NCI-H2029 (cell line): ENCODE data around the gene NOVA2.

ENCODE experiments used
- DNase-seq: peaks from one replicate; lab custom pipeline; 2025; lab: John Stamatoyannopoulos, UW

Gene NOVA2, protein sequence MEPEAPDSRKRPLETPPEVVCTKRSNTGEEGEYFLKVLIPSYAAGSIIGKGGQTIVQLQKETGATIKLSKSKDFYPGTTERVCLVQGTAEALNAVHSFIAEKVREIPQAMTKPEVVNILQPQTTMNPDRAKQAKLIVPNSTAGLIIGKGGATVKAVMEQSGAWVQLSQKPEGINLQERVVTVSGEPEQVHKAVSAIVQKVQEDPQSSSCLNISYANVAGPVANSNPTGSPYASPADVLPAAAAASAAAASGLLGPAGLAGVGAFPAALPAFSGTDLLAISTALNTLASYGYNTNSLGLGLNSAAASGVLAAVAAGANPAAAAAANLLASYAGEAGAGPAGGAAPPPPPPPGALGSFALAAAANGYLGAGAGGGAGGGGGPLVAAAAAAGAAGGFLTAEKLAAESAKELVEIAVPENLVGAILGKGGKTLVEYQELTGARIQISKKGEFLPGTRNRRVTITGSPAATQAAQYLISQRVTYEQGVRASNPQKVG

DNA sequence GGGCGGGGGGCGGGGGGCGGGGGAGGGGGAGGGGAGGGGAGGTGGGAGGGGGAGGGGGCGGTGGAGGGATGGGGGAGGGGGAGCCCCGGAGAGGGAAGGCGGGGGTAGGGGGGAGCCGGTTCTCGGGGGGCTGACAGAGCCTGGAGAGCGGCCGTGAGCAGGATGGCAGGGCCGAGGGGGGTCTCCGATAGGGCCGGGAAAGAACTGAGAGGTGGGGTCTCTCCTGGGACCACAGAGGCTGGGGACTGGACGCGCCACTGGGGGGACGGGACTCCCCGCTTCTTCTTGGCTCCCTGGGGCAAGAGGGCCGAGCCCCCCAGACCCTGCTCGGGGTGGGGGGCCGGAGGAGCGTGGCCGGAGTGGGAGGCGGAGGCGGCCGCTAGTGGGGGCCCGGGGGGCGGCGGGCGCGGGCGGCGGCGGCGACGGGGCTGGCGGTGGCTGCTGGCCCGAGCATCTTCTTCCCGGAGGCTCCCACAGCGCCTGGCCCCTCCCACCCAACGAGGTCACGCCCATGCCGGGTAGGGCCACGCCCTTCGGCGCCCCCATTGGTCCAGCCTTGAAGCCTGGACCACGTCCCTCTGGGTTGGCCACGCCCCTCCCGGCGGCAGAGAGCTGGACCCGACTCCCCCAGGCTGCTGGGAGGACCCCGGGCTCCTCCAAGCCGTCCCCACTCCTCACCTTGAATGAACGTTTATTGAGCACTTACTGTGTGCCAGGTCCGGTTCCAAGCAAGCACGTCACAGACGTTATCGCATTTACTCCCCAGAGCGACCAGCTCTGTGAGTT, at the start of gene NOVA2:
TSS of gene NOVA2 (minus strand) at position 313 of the 786 bp plus-strand sequence. CDS start 514 bp downstream, outside the sequence.
- peak; percentile 35 for DNase-seq

DNA sequence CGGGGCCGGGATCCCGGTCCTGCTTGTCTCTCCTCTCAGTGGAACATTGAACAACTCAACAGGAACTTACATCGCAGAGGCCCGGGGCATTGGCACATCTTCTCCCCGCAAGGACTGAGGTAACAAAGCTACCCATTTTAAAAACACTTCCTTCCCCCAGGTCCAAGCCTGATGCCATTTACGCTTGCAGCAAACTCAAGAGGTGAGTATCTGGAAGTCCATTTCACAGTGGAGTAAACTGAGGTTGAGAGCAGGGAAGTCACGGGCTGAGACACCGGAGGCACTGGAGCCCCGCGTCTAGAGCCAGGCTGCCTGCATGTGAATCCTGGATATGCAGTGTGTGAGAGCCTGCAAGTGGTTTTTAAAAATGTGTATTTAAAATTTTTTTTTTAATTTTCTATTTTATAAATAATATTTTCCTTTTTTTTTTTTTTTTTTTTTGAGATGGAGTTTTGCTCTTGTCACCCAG, 49.7 kb upstream of the NOVA2 start:
- no peak for DNase-seq

DNA sequence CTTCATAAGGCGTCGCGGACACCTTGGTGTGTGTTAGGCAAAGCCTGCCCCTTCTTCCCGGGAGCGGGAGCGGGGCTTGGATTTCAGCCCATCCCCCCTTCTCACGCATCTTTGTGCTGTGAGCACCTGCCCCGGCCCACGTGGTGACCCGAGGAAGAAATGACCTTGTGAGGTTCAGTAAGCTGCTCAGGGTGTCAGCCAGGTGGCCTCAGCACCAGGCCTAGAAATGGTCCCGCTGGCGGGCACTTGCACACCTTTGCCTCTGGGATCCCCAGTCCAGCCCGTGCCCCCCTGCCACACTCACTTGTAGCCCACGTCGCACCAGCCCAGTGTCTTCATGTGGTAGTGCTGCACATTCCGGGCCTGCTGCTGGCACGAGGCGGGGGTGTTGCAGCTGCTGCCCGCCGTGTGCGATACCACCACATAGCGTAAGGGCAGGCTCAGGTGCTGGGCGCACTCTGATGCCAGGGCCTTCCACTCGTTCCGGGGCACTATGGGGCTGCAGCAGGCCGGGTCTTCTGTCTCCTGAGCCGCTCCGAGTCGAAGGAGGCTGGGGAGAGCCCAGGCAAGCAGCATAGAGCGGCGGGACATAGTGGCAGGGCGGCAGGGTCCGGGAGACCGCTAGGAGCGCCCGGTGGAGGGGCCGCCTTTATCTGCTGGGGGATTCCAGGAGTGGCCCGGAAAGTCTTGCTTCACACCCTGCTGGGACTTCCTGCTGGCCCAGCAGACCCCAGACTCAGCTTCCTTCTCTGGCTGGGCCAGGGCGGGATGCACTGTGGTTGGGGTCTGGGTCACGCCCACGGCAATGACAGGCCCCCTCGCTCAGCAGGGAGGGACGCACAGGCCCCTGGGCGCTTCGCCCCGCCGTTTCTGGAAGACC, 49.0 kb upstream of the NOVA2 start, which contains the start of gene PGLYRP1:
TSS of gene PGLYRP1 (minus strand) at position 623 of the 880 bp plus-strand sequence. CDS start at position 591, 32 bp downstream.
- peak; percentile 24 for DNase-seq

DNA sequence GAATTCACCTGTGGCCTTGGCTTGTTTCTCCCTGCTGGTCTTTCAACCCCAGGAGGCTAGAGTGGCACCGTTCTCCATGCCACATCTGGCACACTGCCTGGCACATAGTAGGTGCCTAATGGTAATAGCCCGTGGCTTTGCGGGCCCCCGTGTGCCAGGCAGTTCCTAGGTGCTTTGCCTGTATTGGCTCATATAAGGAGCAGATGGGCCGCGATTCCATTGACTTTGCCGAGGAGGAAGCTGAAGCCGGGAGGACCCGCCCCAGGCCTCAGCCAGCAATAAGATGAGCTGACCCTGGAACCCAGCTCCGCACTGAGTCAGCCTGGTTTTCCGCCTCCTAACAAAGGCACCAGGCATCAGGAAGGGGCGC, 48.4 kb upstream of the NOVA2 start:
- no peak for DNase-seq

DNA sequence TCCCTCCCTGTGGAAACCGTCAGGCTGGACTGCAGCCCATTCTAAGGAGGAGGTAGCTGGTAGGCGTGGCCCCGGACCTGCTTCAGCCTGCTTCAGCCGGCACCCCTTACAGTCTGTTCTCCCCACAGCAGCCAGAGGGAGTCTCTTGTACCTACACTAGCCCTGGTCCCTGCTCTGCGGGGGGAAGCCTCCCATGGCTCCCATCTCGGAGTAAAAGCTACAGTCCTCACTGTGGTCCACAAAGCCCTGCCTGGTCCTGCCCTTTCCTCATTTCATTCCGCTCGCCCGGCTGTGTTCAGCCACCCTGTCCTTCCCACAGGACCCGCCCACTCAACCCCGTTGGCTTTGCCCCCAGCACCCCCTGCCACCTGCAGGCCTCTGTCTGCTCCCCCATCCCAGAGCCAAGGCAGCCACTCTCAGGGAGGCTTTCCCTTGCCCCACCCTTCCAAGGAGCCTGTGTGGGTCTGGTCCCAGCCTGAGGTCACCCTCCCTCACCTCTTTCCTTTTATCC, 47.9 kb upstream of the NOVA2 start:
- DNase-seq = peak; percentile 66

DNA sequence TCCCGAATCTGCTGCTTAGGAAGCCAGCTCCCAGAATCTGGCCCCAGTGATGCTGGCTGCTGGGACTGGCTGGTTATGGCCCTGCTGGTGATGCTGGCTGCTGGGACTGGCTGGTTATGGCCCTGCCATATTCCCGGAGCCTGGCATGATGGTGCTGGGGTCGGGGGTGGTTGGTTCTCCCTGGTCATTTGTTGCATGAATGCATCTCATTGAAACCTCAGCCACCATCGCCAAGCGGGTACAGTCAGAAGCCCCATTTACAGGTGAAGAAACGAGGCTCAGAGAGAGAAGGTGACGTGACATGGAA, 47.1 kb upstream of the NOVA2 start:
- DNase-seq = no peak

DNA sequence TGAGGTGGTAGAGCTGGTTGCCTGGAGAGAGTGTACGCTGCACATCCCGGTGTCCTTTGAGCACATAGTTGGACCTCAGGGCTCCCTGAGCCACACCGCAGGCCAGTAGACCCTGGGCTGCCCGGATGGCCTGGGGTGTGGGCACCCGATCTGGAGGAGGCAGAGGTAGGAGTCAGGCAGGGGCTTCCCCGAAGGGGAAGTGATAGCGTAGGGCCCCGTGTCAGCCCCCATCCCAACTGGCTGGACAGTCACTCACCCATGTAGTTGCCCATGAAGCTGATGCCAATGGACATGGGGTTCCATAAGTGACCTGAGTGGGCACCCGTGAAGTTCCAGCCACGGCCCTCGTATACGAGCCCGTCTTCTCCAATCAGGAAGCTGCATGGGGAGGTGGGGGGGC, 45.6 kb upstream of the NOVA2 start:
- DNase-seq = no peak

DNA sequence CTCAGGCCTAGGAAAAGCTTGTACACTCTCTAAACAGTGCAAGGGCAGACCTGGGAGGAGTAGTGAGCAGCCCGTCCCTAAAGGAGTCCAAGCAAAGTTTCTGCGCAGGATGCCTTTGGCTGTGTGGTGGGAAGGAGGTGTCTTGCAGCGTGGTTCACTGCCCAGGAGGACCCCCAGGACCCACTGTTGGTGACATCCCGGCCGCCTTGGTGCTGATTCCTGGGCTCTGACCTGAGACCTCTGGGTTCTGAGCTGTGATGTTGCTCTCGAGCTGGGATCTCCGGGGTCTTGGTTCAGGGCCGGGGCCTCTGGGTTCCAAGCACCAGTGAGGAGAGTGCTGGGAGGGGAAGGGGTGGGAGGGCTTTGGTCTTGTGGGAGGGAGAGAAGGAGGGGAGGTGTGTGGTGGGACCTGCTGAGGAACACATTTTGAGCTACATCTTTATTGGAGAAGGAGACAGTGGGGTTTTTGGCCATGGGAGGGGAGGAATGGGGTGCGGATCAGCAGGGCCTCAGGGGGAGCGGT, 45.1 kb upstream of the NOVA2 start:
- DNase-seq = no peak

DNA sequence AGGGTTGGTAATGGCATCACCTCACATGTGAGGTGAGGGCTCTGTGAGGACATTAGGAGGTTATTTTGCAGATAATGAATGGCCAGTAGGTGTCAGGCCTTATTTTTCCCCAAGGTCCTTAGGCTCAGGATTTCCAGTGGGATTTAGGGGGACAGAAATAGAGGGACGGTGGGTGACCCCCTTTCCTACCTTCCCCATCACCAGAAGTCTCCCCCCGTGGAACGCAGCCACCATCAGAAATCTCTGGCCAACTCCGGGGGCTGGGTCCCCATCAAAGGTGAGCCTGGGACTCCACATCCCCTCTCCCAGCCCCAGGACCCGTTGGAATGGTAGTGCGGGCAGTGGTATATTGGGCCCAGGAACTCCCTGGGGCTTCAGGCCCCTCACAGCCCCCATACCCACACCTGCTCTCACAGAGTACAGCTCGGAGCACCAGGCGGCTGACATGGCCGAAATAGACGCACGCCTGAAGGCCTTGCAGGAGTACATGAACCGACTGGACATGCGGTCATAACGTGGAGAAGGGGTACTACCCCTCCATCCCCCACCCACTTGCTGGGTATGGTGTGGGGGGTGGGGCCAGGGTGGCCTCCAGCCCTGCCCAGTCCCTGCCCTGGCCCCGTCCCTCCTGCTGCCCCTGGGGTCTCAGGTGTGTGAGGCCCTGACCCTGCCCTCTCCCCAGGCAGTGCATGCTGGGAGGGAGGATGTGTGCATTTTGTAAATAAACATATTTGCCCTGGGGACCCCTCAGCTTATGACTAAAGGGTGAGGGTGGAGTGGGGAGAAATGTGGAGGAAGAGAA, 44.4 kb upstream of the NOVA2 start:
- no peak for DNase-seq

DNA sequence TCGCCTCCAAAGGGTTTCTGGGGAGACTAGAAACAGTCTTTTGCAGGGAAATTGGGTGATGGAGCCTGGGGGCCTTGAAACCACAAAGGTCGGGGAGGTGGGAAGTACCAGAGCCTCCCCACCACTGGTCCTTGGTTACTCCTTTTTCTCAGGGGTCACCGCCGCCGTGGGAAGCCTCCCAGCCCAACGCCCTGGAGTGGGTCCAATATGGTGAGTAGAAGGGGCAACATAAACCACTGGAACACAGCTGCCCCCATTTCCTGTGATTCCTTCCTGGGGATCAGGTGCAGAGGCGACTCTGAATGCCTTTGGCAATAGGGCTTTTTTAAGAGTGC, 43.4 kb upstream of the NOVA2 start:
- DNase-seq = no peak

DNA sequence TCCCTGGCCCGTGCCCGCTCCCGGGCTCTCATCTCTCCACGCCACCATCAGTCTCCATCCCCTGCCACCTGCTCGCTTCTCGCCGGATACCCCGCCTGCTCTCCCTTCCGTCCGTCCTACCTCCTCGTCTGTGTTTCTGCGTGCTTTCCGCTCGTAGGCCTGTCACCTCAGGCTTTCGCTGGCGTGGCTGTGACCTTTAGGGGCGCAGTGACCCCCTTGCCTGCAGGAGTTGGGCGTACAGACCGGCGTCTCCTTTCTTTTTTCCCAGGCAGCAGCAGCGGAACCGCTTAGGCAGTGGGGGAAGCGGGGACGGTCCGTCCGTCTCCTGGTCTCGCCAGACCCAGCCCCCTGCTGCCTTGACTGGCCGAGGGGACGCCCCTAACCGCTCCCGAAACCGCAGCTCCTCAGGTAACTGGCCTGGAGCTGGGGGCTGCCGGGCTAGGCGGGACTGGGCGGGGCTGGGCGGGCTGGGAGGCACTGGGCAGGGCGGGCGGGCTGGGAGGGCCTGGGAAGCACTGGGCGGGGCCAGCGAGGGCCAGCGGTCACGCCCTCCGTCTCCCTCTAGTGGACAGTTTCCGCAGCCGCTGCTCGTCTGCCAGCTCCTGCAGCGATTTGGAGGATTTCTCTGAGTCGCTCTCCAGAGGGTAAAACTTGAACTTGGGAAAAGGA, 42.9 kb upstream of the NOVA2 start:
- peak; percentile 82 for DNase-seq

DNA sequence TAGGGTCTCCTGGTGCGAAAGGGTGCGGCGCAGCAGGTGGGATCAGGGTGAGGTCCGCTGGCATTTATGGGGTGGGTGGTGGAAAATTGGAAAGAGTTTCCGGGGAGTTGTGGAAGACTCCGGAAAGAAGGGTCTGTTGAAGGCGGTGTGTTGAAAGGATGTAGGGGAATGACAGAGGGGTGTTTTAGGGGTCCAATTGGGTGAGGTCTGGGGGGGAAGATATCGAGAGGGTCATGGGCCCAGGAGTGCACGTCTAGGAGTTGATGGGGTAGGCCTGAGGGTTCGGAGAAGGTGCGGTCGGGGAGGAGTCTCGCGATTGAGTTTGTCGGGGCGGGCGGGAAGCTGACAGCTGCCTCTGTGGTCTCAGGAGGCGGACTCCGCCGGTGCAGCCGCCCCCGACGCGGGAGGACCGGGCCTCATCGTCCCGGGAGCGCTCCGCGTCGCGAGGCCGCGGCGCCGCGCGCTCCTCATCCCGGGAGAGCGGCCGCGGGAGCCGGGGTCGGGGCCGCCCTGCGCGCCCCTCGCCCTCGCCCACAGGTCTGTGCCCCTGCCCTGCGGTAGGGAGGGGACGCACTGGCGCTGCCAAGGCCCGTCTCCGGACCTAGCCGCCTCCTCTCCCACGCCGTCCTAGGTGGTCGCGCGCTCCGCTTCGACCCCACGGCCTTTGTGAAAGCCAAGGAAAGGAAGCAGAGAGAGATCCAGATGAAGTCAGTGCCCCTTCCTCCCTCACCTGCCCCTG, 42.2 kb upstream of the NOVA2 start:
- DNase-seq = peak; percentile 38

DNA sequence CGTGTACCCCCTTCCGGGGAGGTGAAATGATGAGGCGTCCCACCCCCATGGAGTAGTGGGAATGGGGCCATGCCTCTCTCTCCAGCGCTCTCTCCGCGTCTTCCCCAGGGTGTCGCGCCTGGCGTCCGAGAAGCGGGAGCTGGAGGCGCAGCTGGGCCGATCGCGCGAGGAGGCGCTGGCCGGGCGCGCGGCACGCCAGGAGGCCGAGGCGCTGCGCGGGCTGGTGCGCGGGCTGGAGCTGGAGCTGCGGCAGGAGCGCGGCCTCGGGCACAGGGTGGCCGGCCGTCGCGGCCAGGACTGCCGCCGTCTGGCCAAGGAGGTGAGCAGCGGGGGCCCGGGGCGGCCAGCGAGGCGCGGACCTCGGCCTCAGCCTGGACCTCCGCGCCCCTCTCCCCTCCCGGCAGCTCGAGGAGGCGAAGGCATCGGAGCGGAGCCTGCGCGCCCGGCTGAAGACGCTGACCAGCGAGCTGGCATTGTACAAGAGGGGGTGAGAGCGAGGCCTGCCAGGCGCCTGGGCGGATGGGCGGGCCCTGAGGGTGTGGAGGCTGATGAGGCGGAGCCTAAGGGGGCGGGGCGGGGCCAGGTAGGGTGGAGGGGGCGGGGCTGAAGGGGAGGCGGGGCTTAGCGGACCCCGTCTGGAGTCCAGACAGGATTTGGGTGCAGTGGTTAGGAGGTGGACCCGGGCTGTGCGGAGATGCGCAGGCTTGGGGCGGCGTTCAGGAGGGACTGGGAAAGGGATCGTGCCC, 41.4 kb upstream of the NOVA2 start:
- DNase-seq = peak; percentile 92

DNA sequence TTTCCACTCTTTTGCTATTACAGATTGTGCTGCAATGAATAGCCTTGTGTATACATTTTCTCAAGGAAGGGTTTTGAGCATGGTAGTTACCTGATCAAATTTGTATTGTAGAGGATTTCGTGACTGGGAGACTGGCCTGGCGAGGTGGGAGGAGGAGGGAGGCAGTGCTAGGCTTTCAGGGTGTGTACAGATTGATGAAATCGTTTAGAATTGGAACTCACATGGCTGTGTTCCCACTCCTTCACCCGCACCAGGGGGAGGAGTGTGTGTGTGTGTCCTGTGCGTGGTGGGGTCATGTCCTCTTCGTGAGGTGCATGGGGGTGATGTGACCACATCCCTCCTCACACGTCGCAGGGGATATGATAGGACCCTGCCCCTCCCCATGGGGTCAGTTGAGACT, 40.9 kb upstream of the NOVA2 start:
- DNase-seq = no peak

DNA sequence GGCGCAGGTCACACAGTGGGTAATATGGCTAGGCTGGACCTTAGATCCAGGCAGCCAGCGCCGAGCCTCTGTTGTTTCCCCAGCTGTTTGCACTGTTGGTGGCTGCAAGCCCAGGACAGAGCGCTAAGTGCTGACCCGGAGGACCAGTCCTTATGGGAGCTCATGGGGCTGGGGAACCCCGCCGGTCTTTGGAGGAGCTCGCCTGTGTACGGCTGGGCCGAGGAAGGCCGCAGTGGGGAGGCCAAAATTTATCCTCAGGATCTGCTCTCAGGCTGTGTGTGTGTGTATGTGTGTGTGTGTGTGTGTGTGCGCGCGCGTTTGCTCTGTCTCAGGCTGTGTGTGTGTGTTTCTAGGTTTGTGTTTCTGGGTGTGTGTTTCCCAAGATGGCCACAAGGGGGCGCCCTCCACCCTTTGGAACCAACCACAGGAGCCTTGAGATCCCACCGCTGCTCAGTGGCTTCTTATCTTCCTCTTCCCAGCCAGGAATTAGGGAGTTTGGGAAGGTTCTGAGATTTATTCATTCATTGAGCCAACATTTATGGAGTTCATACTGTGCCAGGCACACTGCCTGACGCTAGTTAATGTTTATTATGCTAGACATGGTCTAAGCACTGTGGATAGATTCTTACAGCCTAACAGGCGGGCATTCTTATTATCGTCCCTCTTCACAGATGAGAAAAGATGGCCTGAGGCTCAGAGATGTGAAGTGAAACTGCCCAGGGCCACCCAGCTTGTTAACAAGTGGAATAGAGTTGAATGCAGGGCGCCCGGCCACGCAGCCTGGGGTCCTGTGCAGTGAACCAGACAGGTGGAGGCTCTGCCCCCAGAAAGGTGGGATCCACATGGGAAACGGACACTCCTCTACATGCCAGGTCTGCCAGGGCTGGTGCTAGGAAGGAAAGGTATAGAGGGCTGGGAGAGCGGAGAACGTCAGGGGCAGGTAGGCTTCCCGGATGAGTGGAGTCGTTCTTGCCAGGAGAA, 36.2 kb upstream of the NOVA2 start:
- DNase-seq = peak; percentile 47

DNA sequence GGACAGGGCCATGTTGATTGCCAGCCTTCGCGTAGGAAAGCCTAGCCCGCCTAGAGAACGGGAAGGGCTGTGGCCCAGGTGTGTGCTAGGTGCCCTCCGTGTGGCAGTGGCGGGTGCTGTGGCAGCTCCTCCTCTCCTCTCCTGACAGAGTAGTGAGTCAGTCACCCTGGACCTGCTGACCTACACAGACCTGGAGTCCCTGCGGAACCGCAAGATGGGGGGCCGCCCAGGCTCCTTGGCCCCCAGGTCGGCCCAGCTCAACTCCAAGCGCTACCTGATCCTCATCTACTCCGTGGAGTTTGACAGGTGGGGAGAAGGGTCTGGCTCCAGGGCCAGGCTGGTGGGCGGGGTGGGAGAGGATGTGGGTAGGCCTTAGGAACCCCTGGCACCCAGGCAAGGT, 32.7 kb upstream of the NOVA2 start:
- no peak for DNase-seq

DNA sequence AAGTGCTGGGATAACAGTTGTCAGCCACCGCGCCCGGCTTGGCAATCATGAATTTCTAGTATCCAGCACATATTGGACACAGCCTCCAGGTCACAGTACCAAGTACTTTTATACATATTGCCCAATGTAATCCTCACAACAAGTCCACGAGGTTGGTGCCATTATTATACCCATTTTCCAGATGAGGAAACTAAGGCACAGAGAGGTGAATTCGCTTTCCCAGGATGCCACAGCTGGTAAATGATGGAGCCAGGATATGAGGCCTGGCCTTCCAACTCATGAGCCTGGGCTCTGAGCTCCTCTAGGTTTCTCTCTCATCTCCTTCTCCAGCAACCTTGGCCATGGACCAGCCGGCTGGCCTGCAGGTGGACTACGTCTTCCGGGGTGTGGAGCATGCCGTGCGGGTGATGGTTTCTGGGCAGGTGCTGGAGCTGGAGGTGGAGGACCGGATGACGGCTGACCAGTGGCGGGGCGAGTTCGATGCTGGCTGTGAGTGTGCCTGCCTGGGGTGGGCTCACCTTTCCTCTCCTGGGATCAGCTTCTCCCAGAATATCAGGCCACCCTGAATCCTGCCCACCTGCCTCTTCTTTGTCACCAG, 29.1 kb upstream of the NOVA2 start:
- DNase-seq = no peak
